ENCODE measurements around the gene RHOG. TPM values are rescaled to one million over a fixed set of nuclear protein-coding genes. Genes with fewer than 3 reads are reported as not detected.
A peak's percentile ranks its signal among the peaks of the same experiment; 100 is the strongest.

The RHOG gene
- total RNA-seq, 2 donors from 2014 or later = 10.9 to 15.8 TPM

- WGBS, 2 donors = 60 to 90% methylated on average over 2 to 3 of the region's 3 CpGs
- H3K4me3 ChIP-seq = no peak overlapping the region
- DNase-seq = no peak
- H3K36me3 ChIP-seq (replicated peaks in 1 of 2; ENCODE audit: insufficient read depth in 1 of 2, low read depth in 2 of 2) = no peaks in the 10 kb centered on the region
- no peaks in the 10 kb centered on the region for H3K9me3 ChIP-seq
- H3K4me1 ChIP-seq = peaks cover 14% of the 10 kb centered on the region
- intact Hi-C loops (cut with DNase I) = no loop called here
- ATAC-seq = no peak
- no peak for TF ChIP-seq POLR2A (IDR thresholded peaks at IDR 0.05)
- no peak for TF ChIP-seq CTCF (IDR thresholded peaks at IDR 0.05)
- H3K27ac ChIP-seq = no peak overlapping the region
- H3K27me3 ChIP-seq = no peaks in the 10 kb centered on the region
Observed at GRCh38 chr11:3810446-3810845, 30.3 kb downstream of the RHOG start.

DNA sequence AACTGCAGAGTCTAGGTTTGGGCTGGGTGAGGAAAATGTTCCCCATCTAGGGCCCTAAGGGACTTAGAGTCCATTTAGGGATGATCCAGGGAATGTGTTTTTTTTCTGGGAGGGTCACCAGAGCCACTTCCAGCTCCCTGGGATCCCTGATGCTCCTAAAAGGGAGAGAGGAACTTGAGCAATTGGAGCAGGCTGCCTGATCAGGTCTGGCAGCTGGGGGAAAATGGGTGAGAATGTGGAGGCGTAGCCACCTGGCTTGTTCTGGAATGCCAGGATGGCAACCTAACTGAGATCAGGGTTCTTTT is 31.2 kb downstream of the RHOG start:
- no peak for ATAC-seq

DNA sequence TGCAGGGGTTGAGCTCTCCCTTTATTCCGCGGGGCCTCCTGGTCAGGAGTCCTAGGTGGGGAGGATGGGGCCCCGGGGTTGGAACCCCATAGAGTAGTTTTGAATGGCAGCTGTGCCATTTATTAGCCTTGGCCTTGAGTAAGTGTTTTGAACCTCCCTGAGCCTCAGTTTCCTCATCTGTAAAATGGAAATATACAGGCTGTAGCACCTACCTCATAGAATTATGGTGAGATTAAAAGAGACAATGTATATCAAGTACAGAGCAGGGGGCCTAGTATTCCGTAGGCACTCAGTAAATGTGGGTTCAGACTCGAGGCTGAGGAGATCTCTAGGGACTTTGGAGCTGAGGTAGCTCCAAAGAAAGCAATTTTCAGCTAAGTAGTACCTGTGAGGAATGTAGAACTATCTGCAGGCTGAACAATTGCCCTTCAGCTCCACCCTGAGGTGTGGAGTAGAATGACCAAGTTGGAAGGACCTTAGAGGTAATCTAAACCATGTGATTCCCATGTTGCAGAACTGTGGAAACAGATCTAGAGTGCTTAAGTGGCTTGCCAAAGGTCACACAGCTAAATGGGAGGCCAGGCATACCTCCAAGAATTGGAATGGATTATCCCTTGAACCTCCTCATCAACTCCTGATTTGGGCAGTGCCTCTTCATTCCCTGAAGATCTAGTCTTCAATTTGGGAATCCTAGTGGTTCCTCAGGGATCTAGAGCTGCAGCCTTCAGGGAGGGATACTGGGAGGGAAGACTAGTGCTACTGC is 31.7 kb downstream of the RHOG start:
- 5 to 6% methylated on average over 5 of the region's 5 CpGs for WGBS, 2 donors
- no peaks in the 10 kb centered on the region for H3K27me3 ChIP-seq
- intact Hi-C loops (cut with DNase I) = no loop called here
- ATAC-seq (peak; percentile 91), DNase-seq (peak; percentile 61 to 77 (median 68))
- H3K36me3 ChIP-seq (replicated peaks in 1 of 2; ENCODE audit: insufficient read depth in 1 of 2, low read depth in 2 of 2) = no peaks in the 10 kb centered on the region
- peak overlapping the region; percentile 41 to 84 (median 61) for H3K27ac ChIP-seq
- peak overlapping the region; percentile 45 to 79 for H3K4me3 ChIP-seq
- H3K4me1 ChIP-seq = peaks cover 14% of the 10 kb centered on the region
- no peaks in the 10 kb centered on the region for H3K9me3 ChIP-seq
- TF ChIP-seq POLR2A (IDR thresholded peaks at IDR 0.05) (no peak), CTCF (IDR thresholded peaks at IDR 0.05) (peak in 6 of 7 experiments; percentile 31 to 73 (median 67))

More for the DNA sequence above, 31.2 kb downstream of the RHOG start:
- no peaks in the 10 kb centered on the region for H3K9me3 ChIP-seq
- no peak for DNase-seq
- no peaks in the 10 kb centered on the region for H3K27me3 ChIP-seq
- peaks cover 14% of the 10 kb centered on the region for H3K4me1 ChIP-seq
- no peak for TF ChIP-seq POLR2A (IDR thresholded peaks at IDR 0.05)
- no peak for TF ChIP-seq CTCF (IDR thresholded peaks at IDR 0.05)
- no peak overlapping the region for H3K4me3 ChIP-seq
- H3K36me3 ChIP-seq (replicated peaks in 1 of 2; ENCODE audit: insufficient read depth in 1 of 2, low read depth in 2 of 2) = no peaks in the 10 kb centered on the region
- intact Hi-C loops (cut with DNase I) = no loop called here
- H3K27ac ChIP-seq = no peak overlapping the region
- WGBS, 2 donors = 94 to 100% methylated on average over 1 of the region's 1 CpG

DNA sequence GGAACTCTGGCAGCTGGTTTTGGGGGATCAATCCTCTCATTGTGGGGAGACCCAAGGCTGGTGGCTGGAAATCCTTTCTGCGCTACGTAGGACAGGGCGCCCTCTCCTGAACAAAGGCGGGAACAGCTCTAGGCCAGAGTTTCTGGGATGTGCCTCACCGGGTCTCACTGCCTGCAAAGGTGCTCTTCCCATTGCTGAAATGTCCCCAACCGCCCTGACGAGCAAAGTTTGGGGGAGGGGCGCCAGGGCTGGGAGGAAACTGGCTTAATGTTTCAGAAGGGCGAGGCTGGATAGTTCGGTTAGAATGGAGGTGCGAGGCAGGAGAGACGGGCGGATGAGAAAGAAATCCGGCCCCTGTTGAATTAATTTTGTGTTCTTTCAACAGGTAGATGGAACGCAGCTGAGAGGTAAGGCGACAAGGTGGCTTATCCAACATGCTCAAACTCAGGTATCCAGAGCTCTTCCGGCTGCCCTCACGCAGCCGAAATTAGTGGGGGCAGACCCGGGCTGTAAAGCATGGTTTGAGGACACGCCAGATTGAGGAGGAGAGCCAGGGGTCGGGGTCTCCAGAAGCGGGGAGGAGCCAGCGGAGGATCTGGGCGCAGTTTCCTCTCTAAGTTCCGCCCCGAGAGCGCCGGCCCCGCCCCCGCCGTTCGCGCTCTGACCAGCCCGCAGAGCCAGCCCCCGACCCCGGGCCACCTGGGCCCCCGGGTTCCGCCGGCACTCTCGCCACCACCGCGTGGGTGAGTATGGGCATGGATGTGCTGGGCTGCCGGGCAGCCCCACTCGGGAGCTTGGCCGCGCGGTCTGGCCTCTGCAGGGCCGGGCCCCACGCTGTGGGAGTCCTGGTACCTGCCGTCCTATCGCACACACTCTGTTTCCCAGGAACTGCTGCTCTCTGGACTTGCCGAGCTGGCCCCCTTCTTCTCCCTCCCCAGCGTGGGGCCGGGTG is 32.6 kb downstream of the RHOG start, which contains the start of gene PGAP2:
Gene PGAP2, plus strand, starts transcription at position 652 of the 952 bp plus-strand sequence. CDS start 2,700 bp downstream, outside the sequence.
- Histone ChIP-seq H3K27ac (peak within 1 kb of the TSS; percentile 41 to 84 (median 61)), H3K4me1 (peaks cover 14% of the 10 kb centered on the region), H3K27me3 (no peaks in the 10 kb centered on the region), H3K9me3 (no peaks in the 10 kb centered on the region), H3K4me3 (peak within 1 kb of the TSS; percentile 45 to 79), H3K36me3 (replicated peaks in 1 of 2; ENCODE audit: insufficient read depth in 1 of 2, low read depth in 2 of 2) (no peaks in the 10 kb centered on the region)
- peak; percentile 55 to 73 (median 60) for DNase-seq
- intact Hi-C loops (cut with DNase I) = no loop called here
- peak; percentile 35 to 61 (median 45) for TF ChIP-seq CTCF (IDR thresholded peaks at IDR 0.05)
- TF ChIP-seq POLR2A (IDR thresholded peaks at IDR 0.05) = peak in 1 of 3 donors; percentile 12
- ATAC-seq = peak; percentile 81
- WGBS, 2 donors = 1 to 2% methylated on average over 17 to 46 of the region's 55 CpGs
